SIG-M5 treated with dmso at 0.1 percent for 504 hours (cell line): ENCODE data around the gene MRC1.
A peak's percentile ranks its signal among the peaks of the same experiment; 100 is the strongest.

ENCODE experiments used
- DNase-seq: peaks from one replicate; lab custom pipeline; 2025; ENCODE audit not compliant: unreplicated experiment; lab: John Stamatoyannopoulos, UW

MRC1 gene

GRCh38 chr10:17808971-17809841 is at the start of gene MRC1:
TSS of gene MRC1 (plus strand) at chr10:17809348. CDS start at chr10:17809466, 118 bp downstream.
- DNase-seq = no peak

- no peak for DNase-seq
These were observed 45.0 kb upstream of the MRC1 start for GRCh38 chr10:17764142-17764541.

- DNase-seq = no peak
These were observed 43.5 kb upstream of the MRC1 start for GRCh38 chr10:17765602-17766001.

GRCh38 chr10:17766731-17767130 is 42.4 kb upstream of the MRC1 start:
- DNase-seq = no peak

DNA sequence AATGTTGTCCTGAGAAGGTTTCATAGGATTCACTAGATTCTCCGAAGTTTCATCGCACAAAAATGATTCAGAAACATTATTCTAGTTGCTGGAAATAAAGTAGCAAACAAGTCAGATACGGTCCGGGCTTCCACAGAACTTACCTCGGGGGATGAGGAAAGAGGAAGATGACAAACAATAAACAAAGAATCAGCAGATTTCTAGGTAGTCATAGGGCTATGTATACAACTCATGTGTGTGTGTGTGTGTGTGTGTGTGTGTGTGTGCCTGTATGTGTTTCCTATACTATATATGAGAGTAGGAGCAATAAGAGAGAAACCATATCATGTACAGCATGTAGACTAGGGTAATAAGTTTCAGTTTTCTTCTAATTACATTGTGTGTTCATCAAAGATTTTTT is 40.7 kb upstream of the MRC1 start:
- no peak for DNase-seq

GRCh38 chr10:17768957-17769356 is 40.2 kb upstream of the MRC1 start:
- DNase-seq = no peak

GRCh38 chr10:17771017-17771416 is 38.1 kb upstream of the MRC1 start:
- DNase-seq = peak; percentile 46

DNA sequence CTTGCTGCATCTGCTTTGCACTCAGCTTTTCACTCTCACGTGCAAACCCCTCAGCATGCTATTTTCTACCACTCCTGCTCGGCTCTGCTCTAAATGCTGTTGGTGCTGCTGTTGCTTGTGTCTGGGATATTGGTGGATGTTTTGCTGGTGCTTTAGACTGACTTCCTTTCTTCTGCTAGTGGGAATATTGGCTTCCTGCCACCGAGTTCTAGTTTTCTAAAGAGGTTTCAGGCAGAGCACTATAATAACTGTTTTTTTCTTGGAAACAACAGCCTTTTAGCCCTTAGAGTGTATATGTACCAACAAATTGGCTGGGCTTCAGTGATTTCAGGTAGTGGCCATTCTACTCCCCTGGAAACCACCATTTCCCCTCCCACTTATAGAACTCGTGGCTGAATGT is 29.4 kb upstream of the MRC1 start:
- no peak for DNase-seq

- DNase-seq = no peak
These were observed 28.4 kb upstream of the MRC1 start for GRCh38 chr10:17780727-17781126.

GRCh38 chr10:17781856-17782255 is 27.3 kb upstream of the MRC1 start:
- no peak for DNase-seq

- DNase-seq = no peak
These were observed 26.1 kb upstream of the MRC1 start for GRCh38 chr10:17782921-17783665.

DNA sequence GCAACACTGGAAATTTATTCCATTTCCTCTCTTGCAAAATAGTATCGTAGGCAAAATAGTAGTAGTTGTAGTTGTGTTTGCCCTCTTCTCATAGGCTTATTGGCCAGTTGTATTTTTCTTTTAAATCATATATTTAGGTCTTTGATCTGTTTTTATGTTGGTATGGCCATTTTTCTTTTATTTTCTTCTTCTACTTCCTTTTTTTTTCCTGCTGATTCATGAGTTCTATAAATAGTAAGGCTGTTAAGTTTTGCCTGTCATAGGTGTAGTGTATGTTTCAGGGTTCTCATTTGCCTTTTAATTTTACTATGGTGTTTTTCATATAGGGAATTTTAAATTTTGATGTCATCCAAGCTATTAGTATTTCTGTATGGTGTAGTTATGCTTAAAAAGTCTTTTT is 25.4 kb upstream of the MRC1 start:
- DNase-seq = no peak

GRCh38 chr10:17784688-17785087 is 24.5 kb upstream of the MRC1 start:
- DNase-seq = no peak

DNA sequence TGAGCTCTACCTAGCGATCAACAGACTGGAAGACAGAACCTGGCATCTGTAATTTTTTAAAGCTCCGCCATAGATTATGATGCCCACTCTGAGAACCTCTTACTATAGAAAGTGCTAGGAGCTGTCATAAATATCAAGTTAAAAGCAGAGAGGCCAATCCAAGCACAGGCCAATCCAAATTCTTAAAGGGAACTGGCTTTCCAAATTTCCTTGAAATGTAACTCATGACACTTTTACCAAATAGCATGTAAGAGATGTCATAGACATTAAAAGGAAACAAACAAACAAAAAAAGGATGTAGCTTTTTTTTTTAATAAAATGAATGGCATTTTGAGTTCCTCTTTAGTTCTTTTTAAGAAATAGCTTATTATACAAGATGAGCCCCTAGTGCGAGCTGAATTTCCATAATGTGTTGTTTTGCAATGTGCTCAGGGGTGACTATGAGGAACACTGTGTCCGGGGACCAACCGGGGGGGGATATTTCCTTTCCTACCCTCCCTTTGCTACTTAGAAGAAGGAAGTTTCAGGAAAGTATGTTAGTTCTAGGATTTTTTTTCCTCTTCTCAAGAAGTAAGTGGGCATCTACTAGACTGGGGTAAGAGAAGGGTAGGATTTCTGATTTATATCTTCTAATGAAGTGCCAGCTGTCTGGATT is 23.7 kb upstream of the MRC1 start:
- no peak for DNase-seq

DNA sequence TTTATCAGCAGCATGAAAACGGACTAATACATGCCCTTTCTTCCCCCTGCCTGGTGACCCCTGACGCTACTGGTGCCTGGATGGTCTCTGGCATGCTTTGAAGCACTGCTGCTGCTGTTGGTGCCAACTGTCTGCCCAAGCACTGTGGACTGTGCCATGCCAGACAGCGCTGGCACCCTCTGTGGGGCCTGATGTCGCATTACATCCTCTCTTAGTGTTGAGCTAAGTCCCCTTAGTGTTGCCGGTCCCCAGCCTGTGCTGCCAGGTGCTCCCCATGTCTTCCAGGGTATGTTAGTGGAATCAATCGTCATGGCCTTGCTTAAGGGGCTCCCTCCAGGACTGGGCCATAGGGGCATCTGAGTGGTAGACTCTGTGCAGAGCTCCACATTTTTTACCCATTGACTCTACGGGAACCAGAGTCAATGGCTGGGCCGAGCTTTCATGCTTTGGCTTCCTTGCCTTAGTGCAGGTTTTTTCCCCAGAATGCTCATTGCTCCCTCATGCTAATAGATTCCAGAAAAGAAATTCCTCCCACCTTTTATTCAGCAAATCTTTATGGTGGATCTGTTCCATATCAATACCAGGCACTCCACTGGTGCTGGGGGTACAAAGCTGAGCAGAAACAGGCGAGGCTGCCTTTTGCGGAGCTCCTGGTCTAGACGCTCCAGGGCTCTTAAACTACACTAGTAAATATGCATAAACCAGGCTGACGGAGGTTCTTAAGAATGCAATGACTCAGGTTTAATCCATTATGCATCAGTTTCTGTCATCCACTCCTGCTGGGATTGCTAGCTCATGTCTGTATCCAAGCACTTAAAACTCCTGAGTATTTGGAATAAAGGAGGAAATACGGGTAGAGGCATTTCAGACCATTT is 21.8 kb upstream of the MRC1 start:
- DNase-seq = no peak

- no peak for DNase-seq
These were observed 20.5 kb upstream of the MRC1 start for GRCh38 chr10:17788646-17789045.

GRCh38 chr10:17789396-17789795 is 19.8 kb upstream of the MRC1 start:
- DNase-seq = no peak

DNA sequence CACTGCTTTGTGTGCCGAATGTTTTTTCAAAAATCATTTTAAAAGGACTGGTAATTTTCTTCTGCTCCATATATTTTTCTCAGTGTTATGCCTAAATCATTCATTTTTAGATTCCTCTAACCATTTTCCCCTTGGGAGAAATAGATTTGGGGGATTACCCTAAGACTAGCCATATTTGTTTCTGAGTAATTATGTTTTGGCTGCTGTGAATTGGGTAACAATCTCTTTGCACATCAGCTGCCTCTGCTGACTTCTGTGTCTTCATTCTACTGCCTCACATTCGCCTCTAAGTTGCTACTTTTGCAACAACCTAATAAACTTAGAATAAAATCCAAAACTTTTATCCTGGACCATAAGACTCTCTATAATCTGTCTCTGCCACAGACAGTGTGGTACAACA is 18.5 kb upstream of the MRC1 start:
- no peak for DNase-seq

GRCh38 chr10:17792991-17793390 is 16.2 kb upstream of the MRC1 start:
- no peak for DNase-seq

- DNase-seq = peak; percentile 18
These were observed 15.1 kb upstream of the MRC1 start for GRCh38 chr10:17793823-17794644.
